SW480 (cell line): ENCODE results near the gene SLX9.
"Not testable (repeated sequence)": the region's sequence is repeated elsewhere in the genome, so short reads cannot be mapped to it uniquely, and the experiment has no call there.

Source experiments
- DNase-seq: peaks from one replicate; pipeline ENCODE4 v3.0.0-alpha.2; 2016; ENCODE audit warnings: low spot score

Gene SLX9

GRCh38 chr21:45019076-45019886, 79.5 kb downstream of the SLX9 start:
- no peak for DNase-seq

- no peak for DNase-seq
Observed at GRCh38 chr21:45019887-45020537, 80.2 kb downstream of the SLX9 start.

- no peak for DNase-seq
Observed at GRCh38 chr21:45020629-45021427, 81.0 kb downstream of the SLX9 start.

- DNase-seq = no peak
Observed at GRCh38 chr21:45021428-45022347, 81.9 kb downstream of the SLX9 start.

GRCh38 chr21:45022348-45022675, 82.5 kb downstream of the SLX9 start:
- DNase-seq = no peak

- DNase-seq = no peak
Observed at GRCh38 chr21:45022736-45023135, 82.9 kb downstream of the SLX9 start.

GRCh38 chr21:45024516-45024915, 84.7 kb downstream of the SLX9 start:
- DNase-seq = not testable (repeated sequence)

- DNase-seq = no peak
Observed at GRCh38 chr21:45026066-45026745, 86.4 kb downstream of the SLX9 start.
